Measurements from ENCODE around the gene AP3S1. TPM values are rescaled to one million over a fixed set of nuclear protein-coding genes. Genes with fewer than 3 reads are reported as not detected.

The AP3S1 gene
- total and polyA plus RNA-seq, 12 donors = 38.7 to 127 (median 72.9) TPM

- 38 to 66% (median 56%) methylated on average over 3 of the region's 3 CpGs for WGBS, 4 donors
- no peak for DNase-seq
These were observed 106.4 kb downstream of the AP3S1 start for GRCh38 chr5:115948091-115948534.

GRCh38 chr5:115949096-115949495 lies 107.4 kb downstream of the AP3S1 start:
- WGBS, 4 donors = 70 to 85% (median 82%) methylated on average over 1 of the region's 1 CpG
- Histone ChIP-seq H3K27ac (no peak overlapping the region), H3K27me3 (no peaks in the 10 kb centered on the region), H3K4me3 (no peak overlapping the region), H3K36me3 (replicated peaks in 1 of 2) (no peaks in the 10 kb centered on the region), H3K9me3 (replicated peaks in 1 of 3) (no peaks in the 10 kb centered on the region), H3K4me1 (replicated peaks in 1 of 2) (no peaks in the 10 kb centered on the region)
- intact Hi-C loops (cut with DNase I) = no loop called here
- TF ChIP-seq CTCF (IDR thresholded peaks at IDR 0.05) = no peak
- DNase-seq = no peak

More at GRCh38 chr5:115948091-115948534, 106.4 kb downstream of the AP3S1 start:
- Histone ChIP-seq H3K36me3 (replicated peaks in 1 of 2) (no peaks in the 10 kb centered on the region), H3K27ac (no peak overlapping the region), H3K9me3 (replicated peaks in 1 of 3) (no peaks in the 10 kb centered on the region), H3K4me3 (no peak overlapping the region), H3K4me1 (replicated peaks in 1 of 2) (no peaks in the 10 kb centered on the region), H3K27me3 (no peaks in the 10 kb centered on the region)
- TF ChIP-seq POLR2A (IDR thresholded peaks at IDR 0.05) (no peak), CTCF (IDR thresholded peaks at IDR 0.05) (no peak)
- intact Hi-C loops (cut with DNase I) = no loop called here

GRCh38 chr5:115952588-115952987 lies 110.9 kb downstream of the AP3S1 start:
- Histone ChIP-seq H3K27me3 (no peaks in the 10 kb centered on the region), H3K27ac (no peak overlapping the region), H3K4me1 (replicated peaks in 1 of 2) (no peaks in the 10 kb centered on the region), H3K36me3 (replicated peaks in 1 of 2) (no peaks in the 10 kb centered on the region), H3K4me3 (no peak overlapping the region), H3K9me3 (replicated peaks in 1 of 3) (no peaks in the 10 kb centered on the region)
- DNase-seq = no peak
- no peak for TF ChIP-seq CTCF (IDR thresholded peaks at IDR 0.05)
- TF ChIP-seq POLR2A (IDR thresholded peaks at IDR 0.05) = no peak
- WGBS, 4 donors = 41 to 86% (median 67%) methylated on average over 4 of the region's 4 CpGs
- intact Hi-C loops (cut with DNase I) = no loop called here

GRCh38 chr5:115954144-115954543 lies 112.4 kb downstream of the AP3S1 start:
- Histone ChIP-seq H3K9me3 (replicated peaks in 1 of 3) (no peaks in the 10 kb centered on the region), H3K27me3 (peaks cover 5% of the 10 kb centered on the region), H3K27ac (no peak overlapping the region), H3K4me3 (no peak overlapping the region), H3K36me3 (replicated peaks in 1 of 2) (no peaks in the 10 kb centered on the region), H3K4me1 (replicated peaks in 1 of 2) (no peaks in the 10 kb centered on the region)
- intact Hi-C loops (cut with DNase I) = no loop called here
- no peak for DNase-seq
- no peak for TF ChIP-seq POLR2A (IDR thresholded peaks at IDR 0.05)
- TF ChIP-seq CTCF (IDR thresholded peaks at IDR 0.05) = no peak

Data from adrenal gland (tissue), 12 donors.